GM18867 (cell line): Measurements from ENCODE around the gene ADAMTS2.

Source experiments
- ATAC-seq: cut with Tn5 transposase; IDR thresholded peaks from one replicate; pipeline ENCODE4 v1.9.1; 2021; ENCODE audit warnings: mild to moderate bottlenecking, moderate library complexity; ENCODE audit not compliant: unreplicated experiment

ADAMTS2 gene

DNA sequence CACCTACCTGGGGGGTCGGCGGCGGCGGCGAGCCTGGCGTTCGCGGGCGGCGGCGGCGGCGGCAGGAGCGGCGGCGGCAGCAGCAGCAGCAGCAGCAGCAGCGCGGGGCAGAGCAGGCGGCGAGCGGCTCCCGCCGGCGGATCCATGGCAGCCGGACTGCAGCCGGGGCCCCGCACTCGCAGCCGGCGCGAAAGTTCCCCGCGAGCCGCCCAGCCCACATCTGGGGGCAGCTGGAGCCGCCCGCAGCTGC lies 153 bp downstream of the ADAMTS2 start:
- ATAC-seq = no peak

DNA sequence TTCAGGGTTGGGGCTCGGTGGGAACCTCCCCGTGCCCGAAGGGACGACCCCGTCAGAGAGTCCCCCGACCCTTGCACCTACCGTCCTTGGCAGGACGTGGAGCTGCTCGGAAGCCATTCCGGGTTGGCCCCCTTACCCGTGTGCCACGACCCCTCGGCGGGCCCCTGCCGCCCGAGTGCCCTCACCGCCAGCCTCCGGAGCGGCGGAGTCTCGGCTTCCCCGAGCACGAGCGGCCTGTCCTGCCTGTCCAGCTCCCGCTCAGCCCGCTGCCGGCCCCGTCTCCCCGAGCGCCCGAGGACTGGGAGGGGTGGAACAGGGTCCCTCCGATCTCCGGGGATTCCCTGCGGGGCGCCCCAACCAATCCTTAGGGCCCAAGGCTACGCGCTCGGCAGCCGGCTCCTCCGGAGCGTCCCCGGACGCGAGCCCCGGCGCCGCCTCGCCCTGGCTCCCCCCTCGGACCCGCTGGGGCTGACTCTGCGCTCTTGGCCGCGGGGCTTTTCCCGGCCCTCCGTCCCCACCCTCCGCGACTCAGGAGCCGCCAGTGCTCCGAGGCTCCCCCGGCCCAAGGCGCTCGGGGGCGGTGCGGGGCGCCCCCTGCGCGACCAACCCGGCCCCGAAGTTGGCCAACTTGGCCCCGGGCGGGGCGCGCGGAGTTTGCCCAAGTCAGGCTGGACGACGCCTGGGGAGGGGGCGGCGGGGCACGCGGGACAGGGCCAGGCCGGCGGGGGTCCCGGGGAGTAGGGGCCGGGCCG lies 654 bp downstream of the ADAMTS2 start:
- ATAC-seq = no peak

DNA sequence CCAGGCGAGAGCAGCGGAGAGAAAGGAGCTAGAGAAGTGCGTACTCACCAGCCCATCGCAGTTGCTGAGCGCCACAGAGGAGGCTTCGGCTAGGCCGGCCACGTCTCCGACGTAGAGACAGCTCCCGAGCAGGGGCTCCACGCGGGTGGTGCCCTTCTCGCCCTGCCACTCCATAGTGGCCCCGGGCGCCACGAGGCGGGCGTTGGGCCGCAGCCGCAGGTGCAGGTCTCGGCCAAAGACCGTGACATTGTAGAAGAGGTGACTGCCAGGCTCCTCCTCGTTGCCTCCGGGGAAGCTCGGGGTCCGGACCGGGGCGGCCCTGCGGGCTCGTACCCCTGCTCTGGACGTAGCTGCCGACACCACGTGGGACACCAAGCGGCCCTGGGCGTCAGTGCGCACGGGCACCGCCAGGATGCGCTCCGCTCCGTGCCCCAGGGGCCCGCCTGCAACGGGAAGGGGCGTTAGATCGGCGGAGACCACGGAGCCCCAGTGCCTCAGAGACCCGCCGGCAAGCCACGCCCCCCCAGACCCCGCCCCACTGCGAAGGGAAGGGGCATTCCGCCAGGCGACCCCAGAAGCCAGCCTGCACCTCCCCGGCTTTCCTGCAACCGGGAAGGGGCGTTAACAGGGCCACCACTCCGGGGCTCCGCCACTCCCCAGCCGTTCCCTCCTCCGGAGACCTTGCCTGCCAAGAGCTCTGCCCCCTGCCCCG lies 1.4 kb downstream of the ADAMTS2 start:
- ATAC-seq = no peak

DNA sequence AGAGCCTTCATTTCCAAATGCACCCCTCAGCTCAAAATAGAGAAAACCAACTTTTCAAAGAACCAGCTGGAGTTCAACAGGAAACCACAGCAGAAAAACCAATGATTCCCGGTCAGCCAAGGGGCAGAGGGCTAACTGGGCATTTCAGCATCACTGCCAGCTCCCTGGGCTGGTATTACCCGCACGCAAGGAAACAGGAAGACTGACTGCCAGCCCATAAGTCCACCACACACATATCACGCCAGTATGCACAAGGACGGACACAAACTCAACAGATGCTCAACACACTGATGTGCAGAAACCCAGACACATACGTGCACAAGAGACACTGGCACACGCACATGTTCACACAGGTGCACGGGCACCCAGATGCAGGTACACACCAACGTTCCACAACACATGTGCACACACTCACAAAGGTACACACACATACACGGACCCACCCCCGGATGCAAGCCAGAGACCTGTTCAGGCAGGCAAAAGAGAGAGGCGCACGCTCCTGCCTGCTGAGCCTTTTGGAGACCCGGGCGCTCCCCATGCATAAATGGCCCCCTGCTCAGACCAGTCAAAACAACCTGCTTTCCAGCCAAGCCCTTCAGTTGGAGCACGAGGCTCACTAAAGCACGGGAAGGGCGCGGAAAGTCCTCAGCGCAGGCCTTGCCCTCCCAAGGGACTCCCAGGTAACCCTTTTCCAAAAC lies 2.1 kb downstream of the ADAMTS2 start:
- ATAC-seq = no peak

DNA sequence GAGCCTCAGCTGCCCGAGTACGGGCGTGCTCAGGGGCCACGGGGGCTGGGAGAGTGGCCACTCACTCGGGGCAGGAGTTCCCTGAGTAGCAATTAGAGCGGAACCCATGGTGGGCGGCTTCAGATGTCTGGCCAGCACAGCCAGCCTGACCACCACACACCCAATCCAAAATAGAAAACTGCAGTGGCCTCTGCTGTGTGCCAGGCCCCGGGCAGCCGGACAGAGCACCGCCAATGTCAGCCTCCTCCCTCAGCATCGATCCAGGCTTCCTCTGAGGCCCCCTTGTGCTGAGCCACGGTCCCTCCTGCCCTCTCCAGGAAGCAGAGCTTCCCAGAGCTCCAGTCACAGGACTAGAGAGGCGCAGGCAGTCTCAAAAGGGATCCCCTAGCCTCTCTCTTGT lies 2.7 kb downstream of the ADAMTS2 start:
- no peak for ATAC-seq

DNA sequence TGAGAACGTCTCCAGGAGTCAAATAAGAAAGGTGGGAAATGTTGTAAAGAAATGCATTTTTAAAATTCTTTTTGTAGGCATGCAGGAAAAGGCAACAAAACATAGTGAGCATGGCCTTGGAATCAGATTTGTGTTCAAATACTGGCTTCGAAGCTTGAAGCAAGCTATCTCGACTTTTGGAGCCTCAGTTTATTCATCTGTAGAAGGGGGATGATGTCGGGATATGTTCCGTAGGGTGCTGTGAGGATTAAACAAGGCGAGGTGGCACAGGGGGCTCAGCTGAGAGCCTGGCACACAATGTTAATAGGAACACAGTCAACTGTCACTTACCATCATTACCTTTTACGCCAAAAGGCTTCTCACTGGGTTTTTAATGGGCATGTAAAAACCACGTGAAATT lies 4.8 kb downstream of the ADAMTS2 start:
- no peak for ATAC-seq

DNA sequence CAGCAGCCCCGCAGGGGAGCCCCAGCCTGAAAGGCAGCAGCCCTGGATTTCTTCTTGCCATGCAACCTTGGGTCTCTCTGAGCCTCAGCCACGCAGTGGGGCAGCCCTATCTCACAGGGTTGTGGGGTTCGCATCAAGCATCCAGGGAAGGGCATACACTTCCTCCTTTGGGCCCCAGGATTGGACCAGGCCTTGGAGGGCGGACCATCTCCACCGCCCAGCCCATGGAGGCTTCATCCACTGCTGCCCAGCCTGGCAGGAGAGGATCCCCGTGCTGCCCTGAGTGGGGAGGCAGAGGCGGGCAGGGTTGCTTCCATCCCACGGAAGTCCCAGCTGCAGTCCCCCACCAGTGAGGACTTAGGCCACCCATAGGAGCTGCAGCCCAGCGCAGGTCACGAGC lies 5.3 kb downstream of the ADAMTS2 start:
- ATAC-seq = no peak

DNA sequence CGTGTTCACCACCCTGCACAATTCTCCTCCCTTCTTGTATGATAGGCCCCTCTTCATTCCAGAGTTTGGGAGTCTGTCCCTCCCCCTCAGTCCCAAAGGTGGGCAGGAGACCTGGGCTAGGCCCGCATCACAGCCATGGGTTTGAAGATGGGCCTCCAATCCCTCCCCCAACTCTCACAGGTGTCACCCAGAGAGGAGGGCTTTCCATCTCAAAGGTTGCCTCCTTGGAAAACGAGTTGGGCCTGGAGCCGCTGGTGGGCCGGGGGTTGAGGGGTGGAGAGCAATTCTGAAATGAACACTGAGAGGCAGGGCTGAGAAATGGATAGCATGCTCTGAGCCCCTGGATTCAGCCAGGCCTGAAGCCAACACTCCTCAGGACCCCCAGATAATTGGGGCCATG lies 6.2 kb downstream of the ADAMTS2 start:
- ATAC-seq = no peak

DNA sequence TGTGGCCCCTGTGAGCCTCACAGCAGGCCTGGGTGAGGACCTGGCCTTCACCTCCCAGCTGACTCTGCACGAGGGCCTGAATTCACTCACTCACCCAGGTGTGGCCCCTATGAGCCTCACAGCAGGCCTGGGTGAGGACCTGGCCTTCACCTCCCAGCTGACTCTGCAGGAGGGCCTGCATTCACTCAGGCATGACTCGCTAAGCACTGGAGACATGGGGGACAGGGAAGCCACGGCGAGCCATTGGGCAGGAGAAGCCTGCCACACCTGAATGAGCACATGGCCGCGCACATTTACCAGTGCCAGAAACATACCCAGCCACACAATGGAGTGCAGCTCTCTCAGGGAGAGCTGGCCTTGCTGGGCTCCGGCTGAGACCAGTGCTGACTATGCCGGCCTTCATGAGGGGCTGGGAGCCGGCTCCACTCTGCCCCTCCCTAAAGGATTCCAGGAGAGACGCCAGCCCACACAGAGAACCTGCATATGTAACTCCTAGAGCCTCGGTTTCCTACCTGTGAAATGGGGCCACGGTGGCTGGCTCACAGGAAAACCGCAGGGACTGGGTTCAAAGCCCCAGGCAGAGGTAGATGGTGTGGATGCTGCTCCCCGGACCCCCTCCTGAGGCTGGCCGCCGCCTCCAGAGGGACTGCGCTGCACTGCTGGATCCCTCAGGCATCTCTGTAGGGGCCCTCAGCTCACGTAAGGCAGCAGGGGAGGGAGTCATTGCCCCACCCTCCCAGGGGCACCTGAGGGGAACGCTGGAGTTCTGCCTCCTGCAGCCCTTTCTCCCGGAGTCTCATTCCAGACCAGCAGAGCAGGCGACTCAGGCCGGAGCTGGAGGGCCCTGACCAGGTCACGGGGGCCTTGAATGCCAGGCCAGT lies 7.2 kb downstream of the ADAMTS2 start:
- no peak for ATAC-seq

DNA sequence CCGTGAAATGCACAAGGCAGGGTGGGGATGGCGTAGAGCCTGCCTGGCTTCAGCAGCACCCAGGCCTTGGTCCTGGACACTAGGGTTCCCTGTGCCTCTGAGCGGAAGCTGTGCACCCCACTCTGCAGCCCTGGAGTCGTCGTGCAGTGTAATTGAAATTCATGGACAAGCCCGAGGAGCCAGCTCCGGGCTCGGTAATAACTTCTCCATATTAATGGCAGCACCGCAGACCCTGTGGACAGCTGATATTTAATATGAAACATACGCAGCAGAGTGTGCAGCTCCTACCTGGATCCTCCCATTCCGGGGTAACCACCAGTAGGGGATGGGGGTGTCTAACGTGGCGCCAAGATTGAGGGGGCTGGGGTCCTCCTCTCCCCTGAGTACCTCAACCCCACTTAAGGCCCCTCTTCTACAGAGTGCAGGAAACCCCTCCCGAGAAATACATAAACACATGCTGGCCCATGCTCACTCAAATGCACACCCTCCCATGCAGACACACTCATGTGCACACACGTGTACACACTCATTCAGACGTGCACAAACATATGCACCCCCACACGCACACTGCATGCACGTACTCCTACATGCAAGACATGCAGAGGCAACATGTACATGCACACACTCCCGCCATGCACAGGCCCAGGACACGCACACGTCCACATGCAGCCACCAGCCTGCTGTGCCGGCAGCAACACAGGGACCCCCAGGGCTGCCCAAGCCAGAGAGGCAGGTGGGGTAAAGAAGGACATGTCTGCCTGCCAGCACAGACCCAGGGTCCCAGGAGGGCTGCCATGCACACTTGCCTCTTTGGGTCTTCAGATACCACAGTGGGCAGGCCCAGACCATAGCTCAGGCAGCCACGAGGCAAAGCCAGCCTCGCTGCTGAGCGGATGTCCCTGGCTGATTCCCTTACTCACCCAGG lies 8.1 kb downstream of the ADAMTS2 start:
- ATAC-seq = no peak

DNA sequence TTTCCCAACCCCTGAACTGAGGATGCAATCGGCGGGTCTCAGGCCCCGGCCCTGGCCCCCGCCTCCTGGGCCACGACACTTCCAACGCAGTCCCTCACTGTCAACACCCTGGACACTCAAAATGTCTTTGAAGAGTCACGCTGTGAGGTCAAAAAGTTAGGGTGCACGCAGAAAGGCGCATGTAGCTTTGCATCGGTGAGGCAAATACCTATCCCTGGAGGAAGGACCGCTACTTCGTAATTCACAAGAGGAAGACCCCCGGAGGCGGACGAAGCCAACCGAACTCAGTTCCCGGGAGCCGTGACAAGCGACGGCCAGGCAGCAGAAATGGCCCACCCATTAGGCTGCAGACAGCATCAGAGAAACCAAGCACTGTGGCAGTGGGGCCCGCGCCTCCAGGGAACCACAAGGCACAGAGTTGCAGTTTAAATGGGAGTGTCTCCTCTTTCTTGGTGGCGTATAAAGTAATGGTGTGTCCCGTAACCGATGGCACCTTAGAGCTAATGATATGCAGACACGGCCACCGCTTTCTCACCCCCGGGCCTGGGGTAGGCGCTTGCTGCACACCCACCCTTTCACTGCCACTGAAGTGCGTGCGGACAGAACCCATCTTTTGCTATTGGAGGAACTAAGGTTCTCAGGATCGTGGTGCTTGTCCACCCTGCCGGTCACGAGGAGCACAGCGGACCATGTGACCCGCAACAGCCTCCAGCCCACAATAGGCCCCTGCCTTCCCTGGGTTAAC lies 9.0 kb downstream of the ADAMTS2 start:
- ATAC-seq = no peak

DNA sequence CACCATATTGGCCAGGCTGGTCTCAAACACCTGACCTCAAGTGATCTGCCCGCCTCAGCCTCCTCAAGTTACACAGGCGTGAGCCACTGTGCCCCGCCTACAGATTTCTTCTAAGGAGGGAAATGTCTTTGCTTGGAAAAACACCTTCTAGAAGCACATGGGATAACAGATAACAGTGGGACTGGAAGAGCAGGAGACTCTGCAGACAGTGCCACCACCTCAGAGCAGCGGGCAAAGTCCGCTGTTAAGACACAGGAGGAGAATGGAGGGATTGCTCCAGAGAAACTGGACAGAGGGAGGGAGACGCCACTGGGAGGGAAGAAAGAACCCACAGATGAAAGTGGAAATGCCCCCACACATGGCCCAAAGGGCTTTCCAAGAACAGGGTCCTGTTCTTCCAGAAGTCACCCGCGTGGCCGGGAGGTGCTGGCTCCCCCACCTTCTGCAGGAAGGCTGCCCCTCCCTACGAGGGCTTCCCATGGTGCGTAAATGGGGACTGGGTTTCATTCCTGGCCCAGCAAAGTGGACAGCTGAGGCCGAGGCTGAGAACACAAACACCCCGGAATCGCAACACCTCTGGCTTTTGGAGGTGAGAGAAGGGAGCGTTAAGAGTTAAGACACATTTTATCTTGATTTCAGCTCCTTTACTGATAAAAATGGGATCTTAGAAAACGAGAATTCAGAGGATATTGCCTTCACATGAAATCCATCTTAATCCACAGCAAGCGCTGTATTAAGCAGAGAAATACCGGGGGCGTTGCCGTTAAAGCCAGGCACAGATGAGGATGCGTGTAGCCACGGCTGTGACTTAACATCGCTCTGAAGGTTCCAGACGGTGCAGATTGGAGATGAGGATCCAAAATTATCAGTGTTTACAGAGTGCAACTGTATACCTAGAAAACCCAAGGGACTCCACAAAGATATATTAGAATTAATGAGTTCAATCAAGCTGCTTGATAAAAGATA lies 11.2 kb downstream of the ADAMTS2 start:
- no peak for ATAC-seq

DNA sequence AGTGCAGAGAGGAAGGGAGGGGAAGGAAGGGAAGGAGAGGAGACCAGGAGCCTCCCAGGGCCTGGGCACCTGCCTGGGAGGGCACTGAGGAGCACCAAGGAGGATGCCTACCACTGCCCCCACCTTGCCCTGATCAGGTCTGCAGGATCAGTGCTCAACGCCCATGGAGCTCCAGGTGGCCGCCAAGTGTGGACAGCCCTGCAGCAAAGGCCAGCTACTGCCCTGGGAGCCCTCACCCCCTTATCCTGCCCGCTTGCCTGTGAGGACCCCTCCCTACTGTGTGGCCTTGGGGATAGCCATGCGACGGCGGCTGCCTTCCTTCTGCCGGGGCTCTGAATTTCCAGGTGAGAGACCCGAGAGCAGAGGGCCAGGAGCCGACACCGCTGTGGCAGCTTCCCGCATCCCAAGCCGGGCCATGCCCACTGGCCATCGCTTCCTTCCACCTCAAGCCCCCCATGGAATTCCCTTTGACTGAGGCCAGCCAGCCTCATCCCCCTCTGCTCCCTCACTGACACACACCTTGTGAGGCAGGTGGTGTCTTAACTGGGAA lies 12.4 kb downstream of the ADAMTS2 start:
- ATAC-seq = no peak

DNA sequence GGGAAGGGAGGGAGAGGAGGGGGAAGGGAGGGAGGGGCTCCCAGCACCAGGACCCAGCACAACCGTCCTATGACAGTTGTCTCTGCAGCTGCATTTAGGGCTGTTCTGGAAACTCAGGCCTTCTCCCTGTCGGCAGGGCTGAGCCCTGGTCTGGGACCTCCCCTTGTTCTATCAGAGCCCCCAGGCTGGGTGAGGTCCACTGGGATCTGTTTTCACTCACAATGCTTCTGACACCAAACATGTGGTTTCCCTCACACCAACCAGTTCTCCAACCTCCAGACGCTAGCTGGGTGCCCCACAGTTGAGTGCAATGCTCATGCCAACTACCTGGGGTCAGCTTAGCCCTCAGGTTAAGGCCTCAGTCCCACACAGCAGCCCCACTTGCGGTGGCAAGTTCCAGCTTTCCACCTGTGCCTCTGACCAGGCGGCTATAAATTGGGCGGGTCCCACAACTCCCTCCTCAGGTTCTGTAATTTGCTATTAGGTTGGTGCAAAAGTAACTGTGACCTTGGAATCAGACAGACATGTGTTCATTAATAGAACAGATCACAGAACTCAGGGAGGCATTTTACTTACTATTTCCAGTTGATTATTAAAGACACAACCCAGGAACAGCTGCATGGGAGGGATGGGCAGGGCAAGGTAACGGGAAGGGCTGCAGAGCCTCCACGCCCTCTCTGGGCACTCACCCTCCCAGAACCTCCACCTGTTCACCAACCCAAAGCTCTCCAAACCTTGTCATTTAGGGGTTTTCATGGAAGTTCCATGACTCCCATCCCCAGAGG lies 13.5 kb downstream of the ADAMTS2 start:
- no peak for ATAC-seq

DNA sequence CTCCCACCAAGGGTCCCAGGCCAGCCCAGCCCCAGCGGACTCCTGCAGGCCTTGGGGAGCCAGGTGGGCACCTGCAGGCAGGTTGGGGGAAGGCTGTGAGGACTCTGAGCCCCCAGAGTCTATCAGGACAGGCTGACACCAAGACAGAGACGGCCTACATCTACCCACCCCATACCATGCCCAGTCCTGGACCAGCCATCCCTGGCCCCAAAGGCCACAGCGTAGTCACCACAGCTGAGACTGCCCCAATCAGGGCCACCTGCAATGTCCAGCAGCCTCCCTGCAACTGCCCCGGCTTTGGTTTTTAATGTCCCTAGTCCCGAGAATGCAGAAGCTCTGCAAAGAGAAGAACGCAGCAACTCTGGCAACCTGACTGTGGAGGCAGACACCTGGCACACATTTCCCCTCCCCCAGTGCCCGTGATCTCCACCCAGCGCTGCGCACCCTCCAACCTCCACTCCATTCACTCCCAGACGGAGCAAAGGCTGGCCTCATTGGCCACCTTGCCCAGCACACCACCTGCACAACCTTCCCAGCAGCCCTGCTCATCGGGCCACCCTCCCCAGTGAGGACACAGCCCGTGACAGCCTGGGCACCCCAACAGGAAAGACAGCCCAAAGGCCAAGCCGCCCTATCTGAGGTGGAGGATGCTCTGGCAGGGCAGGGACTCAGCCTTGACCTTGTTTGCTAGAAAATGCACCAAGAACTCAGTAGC lies 14.9 kb downstream of the ADAMTS2 start:
- ATAC-seq = no peak

DNA sequence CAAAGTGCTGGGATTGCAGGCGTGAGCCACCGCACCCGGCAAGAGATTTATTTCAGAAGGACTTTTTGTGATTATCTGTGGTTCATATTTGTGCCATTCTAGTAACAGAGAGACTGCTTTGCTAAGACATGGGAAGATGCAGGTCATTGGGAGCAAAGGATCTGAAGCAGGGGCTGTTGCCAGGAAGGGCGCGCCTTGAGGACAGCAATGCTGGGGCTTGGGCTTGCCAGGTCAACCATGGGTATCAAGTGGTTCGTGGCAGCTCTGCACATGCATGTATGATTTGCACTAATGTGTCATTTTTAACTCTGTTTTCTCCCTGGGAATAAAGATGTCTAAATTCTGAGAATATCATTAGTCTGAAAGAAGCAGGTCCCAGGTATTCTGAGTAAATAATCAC lies 17.0 kb downstream of the ADAMTS2 start:
- no peak for ATAC-seq
